ENCODE data around the gene ABTB2.

DNA sequence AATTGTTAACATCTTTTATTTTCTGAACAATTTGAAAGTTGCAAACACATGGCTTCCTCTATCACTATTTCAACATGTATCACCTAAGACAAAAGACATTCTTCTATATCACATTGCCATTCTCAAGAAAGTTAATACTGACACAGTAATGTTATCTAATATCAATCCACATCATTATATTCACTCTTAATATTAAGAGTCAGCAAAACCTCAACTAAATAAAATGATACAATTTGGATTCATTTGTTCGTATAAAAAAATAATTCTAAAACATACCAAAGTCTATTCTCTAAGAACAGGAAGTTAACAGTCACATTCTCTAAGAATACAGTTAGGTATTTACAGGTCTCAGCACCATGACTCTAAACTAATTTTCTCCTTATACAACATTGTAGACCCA lies 52.0 kb downstream of the ABTB2 start:
- TF ChIP-seq EZH2phosphoT487 (IDR thresholded peaks at IDR 0.05; ENCODE audit: insufficient read depth, low read depth) (no peak), EZH2 (IDR thresholded peaks at IDR 0.05; ENCODE audit: insufficient read depth, poor library complexity, severe bottlenecking) (no peak)

Data from GM23248 (cell line).